Measurements from ENCODE around the gene SLC9C1. TPM values are rescaled to one million over a fixed set of nuclear protein-coding genes. Genes with fewer than 3 reads are reported as not detected.

SLC9C1 gene
- total and polyA plus RNA-seq, 2 of the 13 experiments (the other 11 are each of a cell fraction or from before 2014, with no cell fraction given) = not detected

- 39% methylated on average over 4 of the region's 4 CpGs for WGBS (ENCODE audit: low lambda C conversion rate)
Observed at GRCh38 chr3:112233083-112233482, 60.9 kb downstream of the SLC9C1 start.

More at GRCh38 chr3:112233083-112233482, 60.9 kb downstream of the SLC9C1 start:
- Histone ChIP-seq H3K79me2 (ENCODE audit: insufficient read depth, low read length) (no peaks in the 10 kb centered on the region), H3K4me1 (ENCODE audit: insufficient read depth, low read length) (no peaks in the 10 kb centered on the region), H3K9me3 (ENCODE audit: low read length) (no peaks in the 10 kb centered on the region), H3K27me3 (ENCODE audit: control insufficient read depth in 1 of 2, insufficient read depth in 2 of 2, low read length in 2 of 2) (no peaks in the 10 kb centered on the region), H3K36me3 (replicated peaks in 1 of 2; ENCODE audit: control insufficient read depth in 1 of 2, insufficient read depth in 2 of 2, low read length in 2 of 2) (no peaks in the 10 kb centered on the region), H4K20me1 (ENCODE audit: insufficient read depth, low read length) (no peaks in the 10 kb centered on the region), H3K9ac (ENCODE audit: insufficient read depth, low read depth, low read length) (no peak overlapping the region), H3K4me2 (ENCODE audit: low read depth, low read length) (no peak overlapping the region), H3K27ac (ENCODE audit: extremely low read length, insufficient read depth, low read length) (no peak overlapping the region), H3K4me3 (replicated peaks in 1 of 3; ENCODE audit: insufficient read depth in 1 of 3, low read depth in 2 of 3, low read length in 3 of 3) (no peak overlapping the region), H2AFZ (ENCODE audit: low read length) (no peak overlapping the region)
- no TSS peak for BruUV-seq (replicated peaks)
- intact Hi-C loops (cut with micrococcal nuclease; ENCODE audit: unreplicated experiment) (no loop called here), in situ Hi-C loops (cut with HindIII; ENCODE audit: extremely low pct_ligation_motif_present, low pct_unique_long_range_greater_than_20kb) (no loop called here)
- ChIA-PET CTCF (ENCODE audit: low intra/inter-chr PET ratio, low total read pairs) (no interaction called here), POLR2A (no interaction called here)
- no peak for TF ChIP-seq SMC3 (IDR thresholded peaks at IDR 0.05; ENCODE audit: low read length)
- no peak for TF ChIP-seq REL (CRISPR knock-in tag; conservative IDR thresholded peaks at IDR 0.05)
- TF ChIP-seq BRCA1 (CRISPR knock-in tag; IDR thresholded peaks at IDR 0.05) = no peak
- no peak for TF ChIP-seq ZNF7 (CRISPR knock-in tag; IDR thresholded peaks at IDR 0.05)
- TF ChIP-seq MED1 (CRISPR knock-in tag; IDR thresholded peaks at IDR 0.05) = no peak
- no peak for TF ChIP-seq RELA (CRISPR knock-in tag; IDR thresholded peaks at IDR 0.05)
- no peak for TF ChIP-seq GLMP (CRISPR knock-in tag; IDR thresholded peaks at IDR 0.05; ENCODE audit: borderline replicate concordance)
- TF ChIP-seq ZNF605 (CRISPR knock-in tag; IDR thresholded peaks at IDR 0.05) = no peak
- TF ChIP-seq HOMEZ (CRISPR knock-in tag; IDR thresholded peaks at IDR 0.05; ENCODE audit: low read depth) = no peak
- TF ChIP-seq NR2C2 (CRISPR knock-in tag; IDR thresholded peaks at IDR 0.05; ENCODE audit: borderline replicate concordance) = no peak
- TF ChIP-seq FIP1L1 (IDR thresholded peaks at IDR 0.05; ENCODE audit: borderline replicate concordance, insufficient read depth, low read depth, low read length) = no peak
- no peak for TF ChIP-seq SIN3B (IDR thresholded peaks at IDR 0.05; ENCODE audit: low read length)
- TF ChIP-seq KDM1A (CRISPR knock-in tag; IDR thresholded peaks at IDR 0.05) = no peak
- no peak for TF ChIP-seq PHF5A (CRISPR knock-in tag; IDR thresholded peaks at IDR 0.05; ENCODE audit: low read depth, unreplicated experiment)
- no peak for TF ChIP-seq SYNCRIP (IDR thresholded peaks at IDR 0.05; ENCODE audit: insufficient read depth, low read depth, low read length)
- TF ChIP-seq REPIN1 (CRISPR knock-in tag; IDR thresholded peaks at IDR 0.05; ENCODE audit: borderline replicate concordance, low read depth) = no peak
- no peak for TF ChIP-seq DBP (CRISPR knock-in tag; IDR thresholded peaks at IDR 0.05; ENCODE audit: not compliant biosample characterization)
- no peak for TF ChIP-seq SNAI1 (CRISPR knock-in tag; IDR thresholded peaks at IDR 0.05; ENCODE audit: borderline replicate concordance)
- DNase-seq (ENCODE audit: low spot score) (no peak), FAIRE-seq (no peak), ATAC-seq (no peak)
